LNCaP clone FGC (cell line): ENCODE measurements around the gene TLE6.
"Not testable (repeated sequence)": the region's sequence is repeated elsewhere in the genome, so short reads cannot be mapped to it uniquely, and the experiment has no call there.

Experiments used
- DNase-seq: peaks from one replicate; pipeline ENCODE4 v3.0.0-alpha.2; 2011; ENCODE audit warnings: low read depth
- H3K4me3 ChIP-seq: 2 replicates; pipeline ENCODE4 v1.5.1; 2011; ENCODE audit warnings: mild to moderate bottlenecking, low read depth, low read length, control low read depth
- CTCF ChIP-seq: IDR thresholded peaks from 2 replicates; pipeline ENCODE4 v1.5.1; 2012; ENCODE audit warnings: mild to moderate bottlenecking; ENCODE audit not compliant: control insufficient read depth, insufficient read depth; ENCODE audit errors: extremely low read depth

Gene TLE6

GRCh38 chr19:3010871-3011270 lies 33.5 kb downstream of the TLE6 start:
- no peak overlapping the region for H3K4me3 ChIP-seq
- no peak for TF ChIP-seq CTCF
- DNase-seq: no peak

GRCh38 chr19:3012059-3012458 lies 34.7 kb downstream of the TLE6 start:
- not testable (repeated sequence) for H3K4me3 ChIP-seq, DNase-seq

GRCh38 chr19:3012621-3013262 lies 35.4 kb downstream of the TLE6 start:
- H3K4me3 ChIP-seq: no peak overlapping the region
- TF ChIP-seq CTCF: no peak
- no peak for DNase-seq

DNA sequence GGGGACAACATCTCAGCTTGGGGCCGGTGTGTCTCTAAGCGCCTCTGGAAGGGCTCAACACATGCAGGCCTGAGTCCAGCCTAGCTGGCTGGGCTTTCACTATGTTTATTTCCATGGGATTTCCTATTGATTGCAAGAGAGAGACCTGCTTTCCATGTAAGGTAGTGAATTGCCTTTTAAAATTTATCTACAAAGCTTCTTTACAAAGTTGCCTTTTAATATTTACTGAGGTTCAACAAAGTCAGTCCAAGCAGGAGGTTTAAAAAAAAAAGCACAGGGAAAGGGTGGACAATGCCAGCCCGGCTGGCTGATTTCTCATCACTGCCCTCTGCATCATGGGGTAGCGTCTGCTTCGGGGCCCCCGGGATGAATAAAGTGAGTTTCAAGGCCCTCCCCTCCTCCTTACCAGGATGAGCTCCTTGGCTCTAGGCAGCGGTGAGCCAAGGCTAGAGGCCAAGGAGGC lies 35.9 kb downstream of the TLE6 start:
- TF ChIP-seq CTCF: no peak
- no peak for DNase-seq
- H3K4me3 ChIP-seq: no peak overlapping the region

- H3K4me3 ChIP-seq: no peak overlapping the region
- TF ChIP-seq CTCF: no peak
- DNase-seq: no peak
These were observed 36.8 kb downstream of the TLE6 start for GRCh38 chr19:3014135-3014534.

GRCh38 chr19:3015126-3016057 lies 38.0 kb downstream of the TLE6 start:
- no peak for TF ChIP-seq CTCF
- DNase-seq: no peak

DNA sequence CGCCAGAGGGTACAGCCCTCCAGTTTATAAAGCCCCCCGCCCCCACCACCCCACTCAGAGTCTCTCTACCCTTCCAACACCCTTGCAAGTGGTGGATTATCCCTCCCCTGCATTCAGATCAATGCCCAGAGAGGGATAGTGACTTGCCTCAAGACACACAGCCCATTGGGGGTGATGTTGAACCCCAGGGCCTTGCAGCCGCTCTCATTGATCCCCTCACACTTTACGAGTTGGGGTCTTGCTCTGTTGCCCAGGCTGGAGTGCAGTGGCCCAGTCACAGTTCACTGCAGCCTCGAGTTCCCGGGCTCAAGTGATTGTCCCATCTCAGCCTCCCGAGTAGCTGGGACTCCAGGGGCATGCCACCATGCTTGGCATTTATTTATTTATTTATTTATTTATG lies 40.6 kb downstream of the TLE6 start:
- no peak for TF ChIP-seq CTCF
- H3K4me3 ChIP-seq: no peak overlapping the region
- DNase-seq: no peak

More at GRCh38 chr19:3015126-3016057, 38.0 kb downstream of the TLE6 start:
- no peak overlapping the region for H3K4me3 ChIP-seq
